ENCODE measurements around the gene CLCNKB.

Gene CLCNKB

DNA sequence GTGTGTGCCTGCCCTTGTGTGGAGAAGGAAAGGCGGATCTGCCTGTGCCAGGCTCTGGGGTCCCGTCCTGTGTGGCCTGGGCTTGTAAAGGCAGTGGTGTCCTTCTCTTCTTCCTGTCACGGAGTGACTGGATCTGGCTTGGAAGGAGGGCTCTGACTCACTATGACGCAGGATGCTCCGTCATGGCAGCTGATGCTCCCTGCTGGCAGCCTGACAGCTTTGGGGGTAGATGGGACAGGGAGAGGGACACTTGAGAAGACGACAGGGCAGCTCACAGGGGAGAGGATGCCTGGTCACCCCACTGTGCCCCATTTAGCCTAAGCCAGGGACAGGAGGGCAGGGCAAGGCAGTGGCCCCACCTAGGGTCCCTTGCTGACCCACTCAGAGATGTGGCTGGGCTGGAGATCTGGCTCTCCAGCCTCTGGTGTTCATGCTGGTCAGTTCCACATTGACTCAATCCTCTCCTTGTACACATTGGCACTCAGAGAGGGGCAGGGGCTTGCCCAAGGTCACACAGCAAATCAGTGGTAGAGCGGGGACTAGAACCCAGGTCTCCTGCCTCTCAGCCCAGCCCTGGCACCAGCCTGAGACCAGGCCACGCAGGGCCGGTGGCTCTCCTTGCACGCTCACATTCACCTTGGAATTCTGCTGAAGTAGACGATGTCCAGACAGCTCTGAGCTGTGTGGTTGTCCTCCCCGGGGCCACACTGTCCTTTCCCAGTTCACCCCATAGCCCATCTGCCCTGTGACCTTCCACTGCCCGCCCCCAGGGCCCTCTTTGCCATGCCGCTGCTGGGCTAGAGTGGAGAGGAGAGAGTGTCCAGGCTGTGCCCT, 32.7 kb downstream of the CLCNKB start:
- no peaks in the 10 kb centered on the region for H3K36me3 ChIP-seq
- intact Hi-C loops (cut with DNase I; ENCODE audit: low total_unique reads) = loop anchor here (5.0 kb wide), 2 partner anchors 66 to 166 kb away; no protein-coding TSS in a partner anchor
- H3K4me1 ChIP-seq = peaks cover 4 to 47% (median 33%) of the 10 kb centered on the region in 4 donors
- no peaks in the 10 kb centered on the region for H3K9me3 ChIP-seq
- TF ChIP-seq, protein P1, sequence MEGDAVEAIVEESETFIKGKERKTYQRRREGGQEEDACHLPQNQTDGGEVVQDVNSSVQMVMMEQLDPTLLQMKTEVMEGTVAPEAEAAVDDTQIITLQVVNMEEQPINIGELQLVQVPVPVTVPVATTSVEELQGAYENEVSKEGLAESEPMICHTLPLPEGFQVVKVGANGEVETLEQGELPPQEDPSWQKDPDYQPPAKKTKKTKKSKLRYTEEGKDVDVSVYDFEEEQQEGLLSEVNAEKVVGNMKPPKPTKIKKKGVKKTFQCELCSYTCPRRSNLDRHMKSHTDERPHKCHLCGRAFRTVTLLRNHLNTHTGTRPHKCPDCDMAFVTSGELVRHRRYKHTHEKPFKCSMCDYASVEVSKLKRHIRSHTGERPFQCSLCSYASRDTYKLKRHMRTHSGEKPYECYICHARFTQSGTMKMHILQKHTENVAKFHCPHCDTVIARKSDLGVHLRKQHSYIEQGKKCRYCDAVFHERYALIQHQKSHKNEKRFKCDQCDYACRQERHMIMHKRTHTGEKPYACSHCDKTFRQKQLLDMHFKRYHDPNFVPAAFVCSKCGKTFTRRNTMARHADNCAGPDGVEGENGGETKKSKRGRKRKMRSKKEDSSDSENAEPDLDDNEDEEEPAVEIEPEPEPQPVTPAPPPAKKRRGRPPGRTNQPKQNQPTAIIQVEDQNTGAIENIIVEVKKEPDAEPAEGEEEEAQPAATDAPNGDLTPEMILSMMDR (IDR thresholded peaks at IDR 0.05) = no peak
- H3K4me3 ChIP-seq = no peak overlapping the region
- peak in 1 of 2 donors; percentile 82 for DNase-seq
- H3K27me3 ChIP-seq = peaks cover 0 to 4% of the 10 kb centered on the region in 2 donors
- peak overlapping the region in 1 of 2 donors; percentile 38 for H3K27ac ChIP-seq

DNA sequence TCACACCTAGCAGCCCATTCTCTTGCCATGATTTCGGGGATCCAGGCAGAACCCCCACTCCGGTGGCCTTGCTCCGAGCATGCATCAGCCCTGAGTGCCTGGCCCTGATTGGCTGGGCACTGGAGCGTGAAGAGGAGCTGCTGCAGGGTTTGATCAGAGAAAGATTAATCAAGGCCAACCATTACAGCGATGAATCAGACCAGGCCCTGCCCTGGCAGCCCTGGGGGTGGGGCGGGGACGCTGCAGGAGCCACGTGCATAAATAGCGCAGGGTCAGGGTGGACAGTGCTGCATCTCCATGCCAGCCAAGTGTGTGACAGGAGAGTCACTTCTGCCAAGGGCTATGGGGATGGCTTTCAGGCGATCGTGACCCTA, 33.3 kb downstream of the CLCNKB start:
- H3K4me1 ChIP-seq = peaks cover 4 to 47% (median 33%) of the 10 kb centered on the region in 4 donors
- TF ChIP-seq, protein P1 (IDR thresholded peaks at IDR 0.05) = no peak

DNA sequence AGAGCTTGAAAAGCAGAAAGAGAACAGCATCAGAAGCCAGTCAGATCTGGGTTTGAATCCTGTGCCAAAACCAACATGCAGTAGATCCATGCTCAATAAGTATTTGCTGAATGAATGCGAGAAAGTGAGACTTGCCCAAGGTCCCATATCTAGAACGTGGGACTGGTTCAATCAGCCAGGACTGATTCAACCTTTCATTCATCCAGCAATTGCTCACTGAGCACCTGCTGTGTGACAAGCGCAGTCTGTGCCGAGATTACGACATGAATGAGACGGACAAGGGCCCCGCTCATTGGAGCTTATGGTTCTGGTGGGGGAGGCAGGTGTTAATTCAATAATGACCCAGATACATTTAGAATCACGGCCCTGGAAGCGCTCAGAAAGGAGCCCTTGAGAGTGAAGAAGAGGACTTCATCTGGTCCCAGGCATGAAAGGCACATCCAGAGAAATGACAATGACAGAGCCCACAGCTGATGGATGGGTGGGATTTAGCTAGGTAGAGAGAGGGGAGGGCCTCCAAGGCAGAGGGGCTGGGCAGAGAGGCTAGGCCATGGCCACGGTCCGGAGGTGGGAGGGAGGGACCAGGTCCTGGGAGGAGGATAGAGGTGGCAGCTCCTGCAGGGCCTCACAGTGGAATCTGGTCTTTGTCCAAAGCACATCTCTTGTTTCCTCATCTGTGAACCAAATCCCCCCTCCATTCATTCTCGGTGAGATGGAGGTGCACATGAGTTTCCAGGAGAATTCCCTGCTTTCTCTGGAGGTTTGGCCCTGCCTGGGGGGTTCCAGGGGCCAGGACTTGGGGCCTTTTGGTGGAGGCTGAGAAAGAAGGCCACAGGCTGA, 34.0 kb downstream of the CLCNKB start:
- H3K9me3 ChIP-seq = no peaks in the 10 kb centered on the region
- TF ChIP-seq, protein P1 (IDR thresholded peaks at IDR 0.05) = no peak
- H3K27ac ChIP-seq = peak overlapping the region in 1 of 2 donors; percentile 38
- H3K27me3 ChIP-seq = peaks cover 0 to 4% of the 10 kb centered on the region in 2 donors
- no peak for DNase-seq
- no peak overlapping the region for H3K4me3 ChIP-seq
- H3K36me3 ChIP-seq = no peaks in the 10 kb centered on the region
- H3K4me1 ChIP-seq = peaks cover 4 to 46% (median 33%) of the 10 kb centered on the region in 4 donors
- intact Hi-C loops (cut with DNase I; ENCODE audit: low total_unique reads) = loop anchor here (5.0 kb wide), 2 partner anchors 65 to 165 kb away; no protein-coding TSS in a partner anchor

More for the DNA sequence above, 33.3 kb downstream of the CLCNKB start:
- H3K27ac ChIP-seq = peak overlapping the region in 1 of 2 donors; percentile 38
- intact Hi-C loops (cut with DNase I; ENCODE audit: low total_unique reads) = loop anchor here (5.0 kb wide), 2 partner anchors 65 to 165 kb away; no protein-coding TSS in a partner anchor
- H3K9me3 ChIP-seq = no peaks in the 10 kb centered on the region
- peaks cover 0 to 4% of the 10 kb centered on the region in 2 donors for H3K27me3 ChIP-seq
- H3K4me3 ChIP-seq = no peak overlapping the region
- no peak for DNase-seq
- no peaks in the 10 kb centered on the region for H3K36me3 ChIP-seq

DNA sequence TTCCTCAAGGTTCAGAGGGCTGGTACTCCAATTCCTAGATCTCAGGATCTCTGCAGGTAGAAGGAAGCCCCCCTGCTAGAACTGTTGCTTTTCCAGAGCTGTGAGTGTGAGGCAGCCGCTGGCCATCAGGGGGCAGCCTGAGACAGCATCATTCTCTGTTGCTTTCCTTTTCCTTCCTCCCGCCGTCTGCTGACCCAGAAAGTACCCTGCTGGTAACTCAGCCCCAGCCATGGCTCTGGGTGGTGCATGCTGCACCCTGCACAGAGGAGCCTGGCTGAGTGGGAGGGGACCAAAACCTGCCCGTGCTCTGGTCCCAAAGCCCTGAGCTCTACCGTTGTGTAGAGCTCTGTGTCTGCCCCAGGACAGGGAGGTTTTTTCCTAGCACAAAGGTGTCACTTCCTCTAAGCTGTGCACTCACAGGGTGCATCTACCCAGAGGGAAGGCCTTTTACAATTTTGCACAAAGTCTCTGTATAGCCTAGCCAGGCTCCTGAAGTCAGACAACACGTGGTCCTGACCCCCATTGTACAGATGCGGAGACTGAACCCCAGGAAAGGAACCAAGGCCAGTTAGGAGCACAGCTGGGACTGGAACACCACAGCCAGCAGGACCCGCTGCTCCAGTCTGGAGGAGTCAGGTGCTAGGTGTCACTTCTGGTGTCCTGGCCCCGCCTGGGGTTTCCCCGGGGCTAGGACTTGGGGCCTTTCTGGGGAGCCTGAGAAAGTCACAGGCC, 35.5 kb downstream of the CLCNKB start:
- no peak overlapping the region for H3K4me3 ChIP-seq
- no peaks in the 10 kb centered on the region for H3K9me3 ChIP-seq
- intact Hi-C loops (cut with DNase I; ENCODE audit: low total_unique reads) = loop anchor here (1.0 to 5.0 kb wide), 3 partner anchors 63 to 163 kb away; no protein-coding TSS in a partner anchor
- peak; percentile 74 to 87 for DNase-seq
- H3K27ac ChIP-seq = no peak overlapping the region
- no peaks in the 10 kb centered on the region for H3K36me3 ChIP-seq
- TF ChIP-seq, protein P1 (IDR thresholded peaks at IDR 0.05) = peak; percentile 77 to 99
- H3K27me3 ChIP-seq = no peaks in the 10 kb centered on the region
- peaks cover 0 to 33% (median 22%) of the 10 kb centered on the region in 4 donors for H3K4me1 ChIP-seq
